SK-N-SH (cell line): ENCODE data around the gene ZNF341. TPM values are rescaled to one million over a fixed set of nuclear protein-coding genes. Genes with fewer than 3 reads are reported as not detected.

Source experiments
- CTCF ChIA-PET: fragments of 300-600, 350-600 bp; formaldehyde crosslinking; extraction: SDS; loops from one replicate; lab custom pipeline; 2021; lab: Yijun Ruan, JAX
- POLR2A ChIA-PET: fragments of 350-600 bp; sonication (Branson Sonifier 250); formaldehyde crosslinking; extraction: SDS; loops from one replicate; lab custom pipeline; 2020; ENCODE audit warnings: antibody characterized with exemption, inconsistent platforms; lab: Yijun Ruan, JAX
- DNase-seq: peaks from one replicate; pipeline ENCODE4 v3.0.0; 2012
- H2AFZ ChIP-seq: fragments of 200-600 bp; sonication (generic); 2 replicates; pipeline ENCODE4 v1.8.1; 2016; ENCODE audit warnings: antibody characterized with exemption, mild to moderate bottlenecking, low read depth
- H3F3A ChIP-seq: fragments of 200-600 bp; sonication (generic); replicated peaks from 2 replicates; pipeline ENCODE3; 2016; ENCODE audit warnings: antibody characterized with exemption, mild to moderate bottlenecking; ENCODE audit not compliant: insufficient read depth
- H3K27ac ChIP-seq, 2 experiments: fragments of 200-500 bp in 1 of 2; fragments of 200-600 bp in 1 of 2; sonication (Bioruptor generic) in 1 of 2; sonication (generic), shearing (Covaris generic) in 1 of 2; 2 replicates each; pipeline versions ENCODE4 v1.5.1 to v1.6.1; 2014 to 2016; ENCODE audit warnings: low read depth in 2 of 2, inconsistent platforms in 1 of 2, low read length in 1 of 2, mild to moderate bottlenecking in 1 of 2, mixed read lengths in 1 of 2
- H3K27me3 ChIP-seq: fragments of 200-600 bp; sonication (generic), shearing (Covaris generic); 2 replicates; pipeline ENCODE4 v1.6.1; 2016; ENCODE audit warnings: mixed run types; ENCODE audit not compliant: insufficient read depth
- H3K36me3 ChIP-seq, 2 experiments: fragments of 200-500 bp in 1 of 2; fragments of 200-600 bp in 1 of 2; sonication (Bioruptor generic) in 1 of 2; sonication (generic) in 1 of 2; replicated peaks in 1 of 2; 2 replicates each; pipeline versions ENCODE3 to v1.5.1; 2014 to 2016; ENCODE audit warnings: low read length in 1 of 2, mild to moderate bottlenecking in 1 of 2; ENCODE audit not compliant: insufficient read depth in 2 of 2, control insufficient read depth in 1 of 2
- H3K4me1 ChIP-seq, 2 experiments: fragments of 200-500 bp in 1 of 2; fragments of 200-600 bp in 1 of 2; sonication (Bioruptor generic) in 1 of 2; sonication (generic), shearing (Covaris generic) in 1 of 2; 2 replicates each; pipeline versions ENCODE4 v1.5.1 to v1.6.1; 2014 to 2016; ENCODE audit warnings: low read depth in 1 of 2, low read length in 1 of 2, mixed run types in 1 of 2; ENCODE audit not compliant: insufficient read depth in 2 of 2, control insufficient read depth in 1 of 2
- H3K4me2 ChIP-seq: fragments of 200-600 bp; sonication (generic), shearing (Covaris generic); 2 replicates; pipeline ENCODE4 v1.6.1; 2017; ENCODE audit warnings: mixed run types
- H3K4me3 ChIP-seq, 2 experiments: fragments of 200-500 bp in 1 of 2; fragments of 200-600 bp in 1 of 2; sonication (Bioruptor generic) in 1 of 2; sonication (generic), shearing (Covaris generic) in 1 of 2; 2 replicates each; pipeline versions ENCODE4 v1.5.1 to v1.8.1; 2014 to 2016; ENCODE audit warnings: low read depth in 2 of 2, inconsistent platforms in 1 of 2, low read length in 1 of 2, mild to moderate bottlenecking in 1 of 2, mixed read lengths in 1 of 2, moderate library complexity in 1 of 2
- H3K79me2 ChIP-seq: fragments of 200-600 bp; sonication (generic); 2 replicates; pipeline ENCODE4 v1.8.1; 2017; ENCODE audit warnings: mild to moderate bottlenecking; ENCODE audit not compliant: insufficient read depth
- H3K9ac ChIP-seq: fragments of 200-600 bp; sonication (generic); 2 replicates; pipeline ENCODE4 v1.6.1; 2017; ENCODE audit warnings: mixed run types
- H3K9me2 ChIP-seq: fragments of 200-600 bp; sonication (generic); 2 replicates; pipeline ENCODE4 v1.6.1; 2017; ENCODE audit warnings: mixed run types
- H3K9me3 ChIP-seq: fragments of 200-600 bp; sonication (generic); 2 replicates; pipeline ENCODE4 v1.6.1; 2017; ENCODE audit warnings: mixed run types, mild to moderate bottlenecking, moderate library complexity
- H4K20me1 ChIP-seq: fragments of 200-600 bp; sonication (generic); 2 replicates; pipeline ENCODE4 v1.6.1; 2017; ENCODE audit warnings: mild to moderate bottlenecking, mixed run types; ENCODE audit not compliant: insufficient read depth
- CHD2 ChIP-seq: fragments of 150-350 bp; IDR thresholded peaks from 2 replicates; pipeline ENCODE4 v1.6.1; 2018; ENCODE audit warnings: low read length; ENCODE audit not compliant: partially characterized antibody
- ELF1 ChIP-seq: IDR thresholded peaks from 2 replicates; pipeline ENCODE4 v1.4.0; 2012
- EP300 ChIP-seq, 2 experiments: IDR thresholded peaks; 2 replicates each; pipeline versions ENCODE4 v1.4.0 to v1.6.1; 2012; ENCODE audit warnings: borderline replicate concordance in 1 of 2, low read depth in 1 of 2, low read length in 1 of 2
- EZH2phosphoT487 ChIP-seq: fragments of 200-600 bp; sonication (generic); IDR thresholded peaks from 2 replicates; pipeline ENCODE4 v1.6.1; 2017; ENCODE audit warnings: low read depth, mixed run types, mild to moderate bottlenecking, antibody characterized with exemption, moderate library complexity, borderline replicate concordance
- FOXJ3 ChIP-seq: sonication (generic); formaldehyde crosslinking; IDR thresholded peaks from 2 replicates; pipeline ENCODE4 v1.5.1; 2020; ENCODE audit warnings: mild to moderate bottlenecking, missing genetic modification reagents
- FOXM1 ChIP-seq: IDR thresholded peaks from 2 replicates; pipeline ENCODE4 v1.4.0; 2012; ENCODE audit warnings: low read depth, mild to moderate bottlenecking
- GABPA ChIP-seq: IDR thresholded peaks from 2 replicates; pipeline ENCODE4 v1.4.0; 2012; ENCODE audit warnings: low read depth, mild to moderate bottlenecking
- GATA2 ChIP-seq: sonication (generic); formaldehyde crosslinking; IDR thresholded peaks from 2 replicates; pipeline ENCODE4 v1.5.0; 2020; ENCODE audit warnings: mild to moderate bottlenecking, missing genetic modification reagents
- IRF3 ChIP-seq: fragments of 150-350 bp; IDR thresholded peaks from 2 replicates; pipeline ENCODE4 v1.6.1; 2016; ENCODE audit warnings: mild to moderate bottlenecking, low read depth, low read length
- JUND ChIP-seq: IDR thresholded peaks from 2 replicates; pipeline ENCODE4 v1.4.0; 2012
- MEF2A ChIP-seq: IDR thresholded peaks from 2 replicates; pipeline ENCODE4 v1.4.0; 2012; ENCODE audit warnings: low read depth, borderline replicate concordance
- MXI1 ChIP-seq: IDR thresholded peaks from 2 replicates; pipeline ENCODE4 v1.6.1; 2012; ENCODE audit warnings: mild to moderate bottlenecking, low read depth, low read length, improper control_type of control experiment
- NFIC ChIP-seq: IDR thresholded peaks from 2 replicates; pipeline ENCODE4 v1.4.0; 2012; ENCODE audit warnings: borderline replicate concordance
- NRF1 ChIP-seq: IDR thresholded peaks from 2 replicates; pipeline ENCODE4 v1.6.1; 2012; ENCODE audit warnings: low read depth, mild to moderate bottlenecking, low read length
- PBX3 ChIP-seq: IDR thresholded peaks from 2 replicates; pipeline ENCODE4; 2012
- POLR2AphosphoS5 ChIP-seq: IDR thresholded peaks from 2 replicates; pipeline ENCODE4 v1.6.1; 2012; ENCODE audit warnings: low read depth, low read length
- RCOR1 ChIP-seq: fragments of 150-350 bp; IDR thresholded peaks from 2 replicates; pipeline ENCODE4 v1.6.1; 2017; ENCODE audit warnings: antibody characterized with exemption, low read length
- RFX5 ChIP-seq: IDR thresholded peaks from 2 replicates; pipeline ENCODE4 v1.6.1; 2012; ENCODE audit warnings: mild to moderate bottlenecking, improper control_type of control experiment, low read length
- RXRA ChIP-seq: IDR thresholded peaks from 2 replicates; pipeline ENCODE4 v1.4.0; 2012; ENCODE audit warnings: low read depth, mild to moderate bottlenecking, borderline replicate concordance
- SIN3A ChIP-seq: IDR thresholded peaks from 2 replicates; pipeline ENCODE4 v1.6.1; 2012; ENCODE audit warnings: low read depth, mild to moderate bottlenecking, low read length, moderate library complexity, borderline replicate concordance
- TCF12 ChIP-seq: IDR thresholded peaks from 2 replicates; pipeline ENCODE4 v1.4.0; 2012
- TEAD4 ChIP-seq: IDR thresholded peaks from 2 replicates; pipeline ENCODE4 v1.4.0; 2012; ENCODE audit warnings: mild to moderate bottlenecking, borderline replicate concordance; ENCODE audit not compliant: insufficient read depth
- YY1 ChIP-seq: IDR thresholded peaks from 2 replicates; pipeline ENCODE4 v1.4.0; 2012; ENCODE audit warnings: low read depth, mild to moderate bottlenecking
- WGBS: methylation state at CpG from one replicate; pipeline ENCODE4 v1.1.6; 2017; ENCODE audit warnings: low lambda C conversion rate; 5-methylcytosine and 5-hydroxymethylcytosine counted together
- polyA plus RNA-seq, 3 experiments: library from polyadenylated mRNA; depleted of rRNA; stranded (reverse); fragments of >200 nt; gene quantifications; 2 replicates each; pipeline ENCODE4 v1.2.3, GENCODE V29; 2012
- TF ChIP-seq, protein P1 (sequence below): IDR thresholded peaks from 2 replicates; pipeline ENCODE4 v1.4.0; 2012; ENCODE audit warnings: low read depth, borderline replicate concordance
- TF ChIP-seq, protein P2 (sequence below): IDR thresholded peaks from 2 replicates; pipeline ENCODE4 v1.4.0; 2012; ENCODE audit warnings: low read depth
- TF ChIP-seq, protein P3 (sequence below): fragments of 150-350 bp; IDR thresholded peaks from 2 replicates; pipeline ENCODE4 v1.6.1; 2017; ENCODE audit warnings: antibody characterized with exemption, low read length, low read depth, borderline replicate concordance
- TF ChIP-seq, protein P4 (sequence below): IDR thresholded peaks from 2 replicates; pipeline ENCODE4 v1.4.0; 2012; ENCODE audit warnings: low read depth, borderline replicate concordance

Gene ZNF341
- polyA plus RNA-seq, 1 of the 3 experiments (the other 2 are of a cell fraction) = 3.2 TPM

GRCh38 chr20:33719989-33720709 lies 11.6 kb upstream of the ZNF341 start, which contains the start of gene PXMP4:
TSS of gene PXMP4 (minus strand) at chr20:33720310. CDS start at chr20:33720207, 103 bp downstream.
- no peaks in the 10 kb centered on the region for H3F3A ChIP-seq
- H3K27me3 ChIP-seq = no peaks in the 10 kb centered on the region
- no peaks in the 10 kb centered on the region for H4K20me1 ChIP-seq
- H3K9ac ChIP-seq = peak within 1 kb of the TSS; percentile 57
- H2AFZ ChIP-seq = peak within 1 kb of the TSS; percentile 90
- H3K9me3 ChIP-seq = no peaks in the 10 kb centered on the region
- H3K27ac ChIP-seq = peak within 1 kb of the TSS in 1 of 2 experiments; percentile 54; a peak in 3 of 4 replicates
- POLR2A ChIA-PET = interaction anchor here (0.5 to 1.5 kb wide), 7 partner anchors 12 to 643 kb away, joined by 3 to 7 read pairs (median 4); partner anchors contain the start of genes ITCH and ZNF341
- H3K36me3 ChIP-seq = no peaks in the 10 kb centered on the region
- H3K79me2 ChIP-seq = peaks cover 11% of the 10 kb centered on the region; the same call in 1 of the 2 replicates
- peak within 1 kb of the TSS; percentile 78 to 84 for H3K4me3 ChIP-seq
- H3K4me2 ChIP-seq = peak within 1 kb of the TSS; percentile 79
- DNase-seq = peak; percentile 96
- peaks cover 0 to 7% of the 10 kb centered on the region in 2 experiments; a peak in 1 of 4 replicates for H3K4me1 ChIP-seq
- WGBS = 2% methylated on average over 22 of the region's 46 CpGs
- H3K9me2 ChIP-seq = no peaks in the 10 kb centered on the region
- TF ChIP-seq RCOR1 (peak; percentile 26; the same call in 1 of the 2 replicates), PBX3 (peak; percentile 100), NRF1 (peak; percentile 52), RXRA (no peak), GATA2 (CRISPR knock-in tag) (no peak), CHD2 (peak; percentile 96), MXI1 (peak; percentile 55), YY1 (peak; percentile 69; the same call in 1 of the 2 replicates), POLR2AphosphoS5 (no peak), MEF2A (no peak), RFX5 (peak; percentile 83), EP300 (IDR thresholded peaks at IDR 0.05; ENCODE audit: borderline replicate concordance in 1 of 2, low read depth in 1 of 2, low read length in 1 of 2) (no peak), EZH2phosphoT487 (no peak), JUND (no peak), FOXM1 (no peak), SIN3A (peak; percentile 84; the same call in 1 of the 2 replicates), ELF1 (peak; percentile 29; the same call in 1 of the 2 replicates), GABPA (0 out of 2 replicates have a peak, but pooled peaks have one; percentile 49), TEAD4 (no peak), TCF12 (no peak), NFIC (no peak), IRF3 (peak; percentile 98), FOXJ3 (CRISPR knock-in tag) (no peak)
- TF ChIP-seq, protein P1, sequence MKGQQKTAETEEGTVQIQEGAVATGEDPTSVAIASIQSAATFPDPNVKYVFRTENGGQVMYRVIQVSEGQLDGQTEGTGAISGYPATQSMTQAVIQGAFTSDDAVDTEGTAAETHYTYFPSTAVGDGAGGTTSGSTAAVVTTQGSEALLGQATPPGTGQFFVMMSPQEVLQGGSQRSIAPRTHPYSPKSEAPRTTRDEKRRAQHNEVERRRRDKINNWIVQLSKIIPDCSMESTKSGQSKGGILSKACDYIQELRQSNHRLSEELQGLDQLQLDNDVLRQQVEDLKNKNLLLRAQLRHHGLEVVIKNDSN = peak; percentile 43; the same call in 1 of the 2 replicates
- TF ChIP-seq, protein P2, sequence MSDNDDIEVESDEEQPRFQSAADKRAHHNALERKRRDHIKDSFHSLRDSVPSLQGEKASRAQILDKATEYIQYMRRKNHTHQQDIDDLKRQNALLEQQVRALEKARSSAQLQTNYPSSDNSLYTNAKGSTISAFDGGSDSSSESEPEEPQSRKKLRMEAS = peak; percentile 53; the same call in 1 of the 2 replicates
- TF ChIP-seq, protein P3, sequence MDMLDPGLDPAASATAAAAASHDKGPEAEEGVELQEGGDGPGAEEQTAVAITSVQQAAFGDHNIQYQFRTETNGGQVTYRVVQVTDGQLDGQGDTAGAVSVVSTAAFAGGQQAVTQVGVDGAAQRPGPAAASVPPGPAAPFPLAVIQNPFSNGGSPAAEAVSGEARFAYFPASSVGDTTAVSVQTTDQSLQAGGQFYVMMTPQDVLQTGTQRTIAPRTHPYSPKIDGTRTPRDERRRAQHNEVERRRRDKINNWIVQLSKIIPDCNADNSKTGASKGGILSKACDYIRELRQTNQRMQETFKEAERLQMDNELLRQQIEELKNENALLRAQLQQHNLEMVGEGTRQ = peak; percentile 41; the same call in 1 of the 2 replicates
- TF ChIP-seq, protein P4, sequence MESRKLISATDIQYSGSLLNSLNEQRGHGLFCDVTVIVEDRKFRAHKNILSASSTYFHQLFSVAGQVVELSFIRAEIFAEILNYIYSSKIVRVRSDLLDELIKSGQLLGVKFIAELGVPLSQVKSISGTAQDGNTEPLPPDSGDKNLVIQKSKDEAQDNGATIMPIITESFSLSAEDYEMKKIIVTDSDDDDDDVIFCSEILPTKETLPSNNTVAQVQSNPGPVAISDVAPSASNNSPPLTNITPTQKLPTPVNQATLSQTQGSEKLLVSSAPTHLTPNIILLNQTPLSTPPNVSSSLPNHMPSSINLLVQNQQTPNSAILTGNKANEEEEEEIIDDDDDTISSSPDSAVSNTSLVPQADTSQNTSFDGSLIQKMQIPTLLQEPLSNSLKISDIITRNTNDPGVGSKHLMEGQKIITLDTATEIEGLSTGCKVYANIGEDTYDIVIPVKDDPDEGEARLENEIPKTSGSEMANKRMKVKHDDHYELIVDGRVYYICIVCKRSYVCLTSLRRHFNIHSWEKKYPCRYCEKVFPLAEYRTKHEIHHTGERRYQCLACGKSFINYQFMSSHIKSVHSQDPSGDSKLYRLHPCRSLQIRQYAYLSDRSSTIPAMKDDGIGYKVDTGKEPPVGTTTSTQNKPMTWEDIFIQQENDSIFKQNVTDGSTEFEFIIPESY = no peak
- CTCF ChIA-PET = interaction anchor here (0.9 to 2.1 kb wide), 6 partner anchors 11 to 143 kb away, joined by 3 to 9 read pairs (median 4); partner anchors contain the start of gene ZNF341
